SK-N-MC (cell line): ENCODE results near the gene UTP4.

ENCODE experiments used
- DNase-seq: peaks from one replicate; pipeline ENCODE4 v3.0.0-alpha.2; 2011; ENCODE audit warnings: low read depth, low spot score
- H3K27ac ChIP-seq: fragments of 200-600 bp; sonication (generic); 2 replicates; pipeline ENCODE4 v1.5.1; 2016; ENCODE audit warnings: mixed run types
- H3K36me3 ChIP-seq: fragments of 200-600 bp; sonication (generic); 2 replicates; pipeline ENCODE4 v1.6.1; 2017; ENCODE audit warnings: antibody characterized with exemption, low read length, mixed read lengths; ENCODE audit not compliant: insufficient read depth
- H3K4me3 ChIP-seq: fragments of 200-600 bp; sonication (generic); 2 replicates; pipeline ENCODE4 v1.5.1; 2016
- H3K9ac ChIP-seq: fragments of 200-600 bp; sonication (generic); 2 replicates; pipeline ENCODE4 v1.8.0; 2017; ENCODE audit warnings: mixed run types, mixed read lengths; ENCODE audit not compliant: insufficient read length
- H3K9me3 ChIP-seq: fragments of 200-600 bp; sonication (generic); 2 replicates; pipeline ENCODE4 v1.6.1; 2017; ENCODE audit warnings: low read depth, mild to moderate bottlenecking, antibody characterized with exemption, low read length, moderate library complexity, mixed read lengths
- EZH2 ChIP-seq: fragments of 200-600 bp; sonication (generic); IDR thresholded peaks from one replicate; pipeline ENCODE4 v1.6.1; 2017; ENCODE audit warnings: antibody characterized with exemption
- FOXP2 ChIP-seq: optimal IDR thresholded peaks from 2 replicates; pipeline ENCODE3; 2011; ENCODE audit warnings: mild to moderate bottlenecking, moderate library complexity; ENCODE audit not compliant: insufficient read depth; ENCODE audit errors: extremely low read length, control extremely low read depth
- POLR2AphosphoS5 ChIP-seq: IDR thresholded peaks from 2 replicates; pipeline ENCODE4 v1.6.1; 2012; ENCODE audit warnings: mild to moderate bottlenecking, low read depth, low read length, borderline replicate concordance

Gene UTP4

DNA sequence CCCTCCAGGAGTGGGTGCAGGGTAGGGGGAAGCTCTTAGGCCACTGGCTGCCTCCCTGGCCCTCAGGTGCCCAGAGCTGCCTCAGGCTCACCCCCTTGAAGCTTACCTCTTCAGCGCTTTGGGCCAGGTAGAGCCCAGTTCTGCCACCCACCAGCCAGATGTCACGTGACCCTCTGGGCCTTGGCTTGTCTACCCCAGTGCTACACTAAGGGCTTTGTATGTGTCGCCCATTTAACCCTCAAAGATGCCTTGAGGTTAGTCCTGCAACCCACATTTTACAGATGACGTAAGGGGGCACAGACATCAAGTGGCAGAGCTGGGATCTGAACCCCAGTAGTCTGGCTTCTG lies 23.6 kb upstream of the UTP4 start:
- no peak for TF ChIP-seq EZH2
- no peak for TF ChIP-seq POLR2AphosphoS5
- no peak for TF ChIP-seq FOXP2
- Histone ChIP-seq H3K9me3 (no peaks in the 10 kb centered on the region), H3K4me3 (no peak overlapping the region), H3K36me3 (no peaks in the 10 kb centered on the region), H3K9ac (no peak overlapping the region), H3K27ac (no peak overlapping the region)
- DNase-seq, result no peak

DNA sequence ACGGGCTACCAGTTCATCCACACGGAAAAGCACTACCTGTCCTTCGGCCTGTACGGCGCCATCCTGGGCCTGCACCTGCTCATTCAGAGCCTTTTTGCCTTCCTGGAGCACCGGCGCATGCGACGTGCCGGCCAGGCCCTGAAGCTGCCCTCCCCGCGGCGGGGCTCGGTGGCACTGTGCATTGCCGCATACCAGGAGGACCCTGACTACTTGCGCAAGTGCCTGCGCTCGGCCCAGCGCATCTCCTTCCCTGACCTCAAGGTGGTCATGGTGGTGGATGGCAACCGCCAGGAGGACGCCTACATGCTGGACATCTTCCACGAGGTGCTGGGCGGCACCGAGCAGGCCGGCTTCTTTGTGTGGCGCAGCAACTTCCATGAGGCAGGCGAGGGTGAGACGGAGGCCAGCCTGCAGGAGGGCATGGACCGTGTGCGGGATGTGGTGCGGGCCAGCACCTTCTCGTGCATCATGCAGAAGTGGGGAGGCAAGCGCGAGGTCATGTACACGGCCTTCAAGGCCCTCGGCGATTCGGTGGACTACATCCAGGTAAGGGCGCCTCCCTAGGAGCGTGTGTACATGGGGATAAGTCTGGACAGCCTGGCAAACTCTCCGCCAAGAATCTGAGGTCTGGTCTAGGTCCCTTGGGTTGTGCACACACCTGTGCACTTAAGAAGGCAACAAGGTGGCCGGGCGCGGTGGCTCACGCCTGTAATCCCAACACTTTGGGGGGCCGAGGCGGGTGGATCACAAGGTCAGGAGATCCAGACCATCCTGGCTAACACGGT lies 22.8 kb upstream of the UTP4 start:
- Histone ChIP-seq H3K27ac (no peak overlapping the region), H3K36me3 (no peaks in the 10 kb centered on the region), H3K9me3 (no peaks in the 10 kb centered on the region), H3K9ac (no peak overlapping the region), H3K4me3 (no peak overlapping the region)
- TF ChIP-seq EZH2 (no peak), POLR2AphosphoS5 (no peak), FOXP2 (no peak)
- no peak for DNase-seq

DNA sequence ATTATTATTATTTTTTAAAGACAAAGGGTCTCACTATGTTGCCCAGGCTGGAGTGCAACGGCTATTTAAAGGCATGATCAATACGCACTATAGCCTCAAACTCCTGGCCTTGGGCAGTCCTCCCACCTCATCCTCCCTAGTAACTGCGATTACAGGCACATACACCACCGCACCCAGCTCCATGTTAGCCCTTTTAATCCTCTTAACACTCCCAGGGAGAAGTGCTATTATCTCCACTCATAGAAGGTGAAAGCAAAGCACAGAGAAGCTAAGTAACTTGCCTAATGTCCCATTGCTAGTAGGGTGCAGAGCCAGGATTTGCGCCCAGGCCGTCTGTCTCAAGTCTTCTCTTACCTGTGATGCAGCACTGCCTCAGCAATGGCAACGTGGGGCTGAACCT lies 22.0 kb upstream of the UTP4 start:
- H3K4me3 ChIP-seq, result no peak overlapping the region
- no peak for DNase-seq
- TF ChIP-seq POLR2AphosphoS5, result no peak
- no peak for TF ChIP-seq EZH2
- no peak for TF ChIP-seq FOXP2
- no peak overlapping the region for H3K27ac ChIP-seq
- no peaks in the 10 kb centered on the region for H3K9me3 ChIP-seq
- no peaks in the 10 kb centered on the region for H3K36me3 ChIP-seq
- no peak overlapping the region for H3K9ac ChIP-seq

DNA sequence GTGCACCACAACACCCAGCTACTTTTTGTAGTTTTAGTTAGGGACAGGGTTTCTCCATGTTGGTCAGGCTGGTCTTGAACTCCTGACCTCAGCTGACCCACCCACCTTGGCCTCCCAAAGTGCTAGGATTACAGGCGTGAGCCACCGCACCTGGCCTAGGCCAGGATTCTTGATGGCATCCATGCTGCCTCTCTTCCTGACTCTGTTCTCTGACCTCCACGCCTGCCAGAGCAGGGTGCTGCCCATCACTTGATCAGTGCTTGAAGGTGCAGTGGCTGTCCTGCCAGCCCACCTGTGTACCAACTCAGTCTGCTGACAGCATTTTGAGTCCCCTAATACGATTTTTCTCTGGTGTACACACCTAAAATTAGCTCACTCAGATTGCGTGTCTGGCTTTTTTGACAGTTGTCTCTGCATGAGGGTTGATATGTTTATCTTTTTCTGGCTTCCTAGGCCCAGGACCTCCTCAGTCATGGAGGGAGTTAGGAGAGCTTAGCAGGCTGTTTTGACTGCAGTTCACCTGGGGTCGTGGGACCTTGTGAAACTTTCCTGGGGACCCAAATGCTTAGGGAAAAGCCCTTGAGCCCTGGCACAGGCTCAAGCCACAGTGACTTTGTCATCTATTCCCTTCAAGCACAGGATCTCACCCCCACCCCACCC lies 21.1 kb upstream of the UTP4 start:
- Histone ChIP-seq H3K27ac (no peak overlapping the region), H3K36me3 (no peaks in the 10 kb centered on the region), H3K9ac (no peak overlapping the region)

DNA sequence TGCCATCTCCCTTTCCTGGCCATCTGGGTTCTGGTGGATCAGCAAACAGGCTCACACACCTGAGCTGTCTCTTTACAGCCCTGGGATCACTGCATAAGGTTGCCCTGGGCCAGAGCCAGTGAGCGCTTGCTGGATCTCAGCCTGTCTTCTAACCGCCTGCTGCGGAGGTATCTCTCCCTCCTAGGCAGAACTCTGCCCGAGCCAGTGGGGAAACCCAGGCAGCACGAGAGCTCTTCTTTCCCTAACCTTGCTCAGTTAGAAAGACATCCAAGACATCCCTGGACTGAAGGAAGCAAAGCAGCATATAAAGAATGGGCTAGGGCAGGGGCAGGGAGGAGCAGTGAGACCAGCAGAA lies 20.6 kb upstream of the UTP4 start:
- Histone ChIP-seq H3K36me3 (no peaks in the 10 kb centered on the region), H3K27ac (no peak overlapping the region)

More for the DNA sequence above, 21.1 kb upstream of the UTP4 start:
- DNase-seq, result no peak
- Histone ChIP-seq H3K9me3 (no peaks in the 10 kb centered on the region), H3K4me3 (no peak overlapping the region)
- TF ChIP-seq POLR2AphosphoS5 (no peak), FOXP2 (no peak), EZH2 (no peak)

GRCh38 chr16:69112285-69113129 lies 19.9 kb upstream of the UTP4 start:
- Histone ChIP-seq H3K9me3 (no peaks in the 10 kb centered on the region), H3K4me3 (no peak overlapping the region), H3K36me3 (no peaks in the 10 kb centered on the region), H3K27ac (no peak overlapping the region), H3K9ac (no peak overlapping the region)
- no peak for TF ChIP-seq EZH2
- TF ChIP-seq FOXP2, result no peak
- no peak for TF ChIP-seq POLR2AphosphoS5
- DNase-seq, result no peak

More for the DNA sequence above, 20.6 kb upstream of the UTP4 start:
- TF ChIP-seq POLR2AphosphoS5, result no peak
- TF ChIP-seq FOXP2, result no peak
- TF ChIP-seq EZH2, result no peak
- DNase-seq, result no peak
- H3K4me3 ChIP-seq, result no peak overlapping the region
- H3K9me3 ChIP-seq, result no peaks in the 10 kb centered on the region
- no peak overlapping the region for H3K9ac ChIP-seq

- DNase-seq, result no peak
- Histone ChIP-seq H3K9me3 (no peaks in the 10 kb centered on the region), H3K4me3 (no peak overlapping the region), H3K9ac (no peak overlapping the region), H3K36me3 (no peaks in the 10 kb centered on the region; the same call in 1 of the 2 replicates), H3K27ac (no peak overlapping the region)
- TF ChIP-seq POLR2AphosphoS5, result no peak
- no peak for TF ChIP-seq FOXP2
- no peak for TF ChIP-seq EZH2
These were observed 19.2 kb upstream of the UTP4 start for GRCh38 chr16:69113216-69113615.

- no peaks in the 10 kb centered on the region for H3K9me3 ChIP-seq
- H3K4me3 ChIP-seq, result no peak overlapping the region
- DNase-seq, result no peak
- H3K27ac ChIP-seq, result no peak overlapping the region
- peaks cover 2% of the 10 kb centered on the region; the same call in 1 of the 2 replicates for H3K36me3 ChIP-seq
- H3K9ac ChIP-seq, result no peak overlapping the region
- TF ChIP-seq FOXP2, result no peak
- no peak for TF ChIP-seq EZH2
- TF ChIP-seq POLR2AphosphoS5, result no peak
These were observed 18.0 kb upstream of the UTP4 start for GRCh38 chr16:69114346-69114975.
